Heart right ventricle (tissue), 16 donors: Measurements from ENCODE around the gene DENND6A. TPM values are rescaled to one million over a fixed set of nuclear protein-coding genes. Genes with fewer than 3 reads are reported as not detected.

Experiments used
- ATAC-seq, 8 donors: fragments of 200-7000 bp; cut with Tn5 transposase; one replicate each; pipeline ENCODE4 v1.9.1; 2020; ENCODE audit warnings: mild to moderate bottlenecking in 8 of 8, moderate library complexity in 8 of 8, moderate number of reproducible peaks in 1 of 8
- DNase-seq, 2 donors: peaks; one replicate each; pipeline ENCODE4 v3.0.0-alpha.2; 2020
- H3K27ac ChIP-seq, 10 donors: fragments of 200-600 bp; sonication (generic) in 2 of 10; one replicate each; pipeline versions ENCODE4 v1.5.0 to v1.8.0; 2020 to 2022; ENCODE audit warnings: mild to moderate bottlenecking in 3 of 10
- H3K27me3 ChIP-seq, 7 donors: fragments of 200-600 bp; one replicate each; pipeline ENCODE4 v1.8.0; 2021 to 2022; ENCODE audit warnings: mild to moderate bottlenecking in 2 of 7
- H3K36me3 ChIP-seq, 9 donors: fragments of 200-600 bp; sonication (generic) in 1 of 9; one replicate each; pipeline versions ENCODE4 v1.5.0 to v1.8.0; 2020 to 2022; ENCODE audit warnings: mild to moderate bottlenecking in 2 of 9
- H3K4me1 ChIP-seq, 9 donors: fragments of 200-600 bp; sonication (generic) in 1 of 9; one replicate each; pipeline versions ENCODE4 v1.5.0 to v1.8.0; 2020 to 2022; ENCODE audit warnings: mild to moderate bottlenecking in 4 of 9
- H3K4me3 ChIP-seq, 10 donors: fragments of 200-600 bp; sonication (generic) in 2 of 10; one replicate each; pipeline versions ENCODE4 v1.5.0 to v1.8.0; 2020 to 2022; ENCODE audit warnings: mild to moderate bottlenecking in 7 of 10, moderate library complexity in 2 of 10
- H3K9me3 ChIP-seq, 11 donors: fragments of 200-600 bp in 10 of 11; sonication (generic) in 2 of 11; one replicate each; pipeline versions ENCODE4 v1.5.0 to v1.8.0; 2013 to 2022; ENCODE audit warnings: mild to moderate bottlenecking in 2 of 11, control low read depth in 1 of 11, moderate library complexity in 1 of 11
- WGBS, 2 donors: extraction: QIAGEN DNeasy Blood & Tissue Kit; methylation state at CpG; one replicate each; pipeline ENCODE4 v1.1.7; 2013; ENCODE audit warnings: inconsistent platforms in 1 of 2; 5-methylcytosine and 5-hydroxymethylcytosine counted together
- intact Hi-C, 10 donors: fragments of 100-400 bp; cut with DNase I; formaldehyde crosslinking; loops; one replicate each; pipeline versions ENCODE4 v1.11.1 to v1.14.2; 2022
- polyA plus RNA-seq, 2 donors: library from polyadenylated mRNA; stranded (reverse); fragments of 200-250 nt; gene quantifications; one replicate each; pipeline ENCODE4 v1.2.3, GENCODE V29; 2013
- total RNA-seq, 10 donors: library from RNA; stranded (reverse); fragmentation: NEBNext Ultra II Directional in 3 of 10; extraction: Animal tissue kit (Norgen Biotek cat#: 25700) in 3 of 10; gene quantifications; one replicate each; pipeline versions ENCODE4 v1.2.1 to v1.2.4, GENCODE V29; 2021 to 2023
- TF ChIP-seq, protein P1 (sequence below), 9 donors: fragments of 200-600 bp; sonication (generic) in 2 of 9; IDR thresholded peaks; one replicate each; pipeline versions ENCODE4 v1.5.0 to v1.8.0; 2021 to 2022; ENCODE audit warnings: antibody characterized with exemption in 9 of 9, mild to moderate bottlenecking in 5 of 9, moderate library complexity in 1 of 9
- donor health status: Arrhythmogenic right ventricular cardiomyopathy.
- donor health status: ischemic (EF 13 %, LVEDD 7.1; RV severe dilation, severe dysfunction).
- donor health status: healthy with polysubstance abuse.
- donor health status: DM: no; HTN: yes; CAD: no.
- donor health status: DM: no; HTN: no; CAD: no.
- donor health status: ischemic (EF 25% LVEDD 6.9; RV normal size, moderate dysfunction).
- donor health status: ischemic (EF 25% LVEDD 5.7; RV mildly dilated, moderate dysfunction).
- donor health status: healthy.
- donor health status: DM: yes; HTN: yes; CAD: no.
- donor health status: Ischemic cardiomyopathy.
- donor health status: ischemic (EF 35%, LVEDD 5.7; RV mildly dilated, moderate dysfunction).
- donor health status: nonischemic (EF 11% LVEDD 7.7; RV severe dilation, severe dysfunction).
- donor health status: DM: yes; HTN: yes; CAD: no.
- donor health status: PGD.
- donor health status: ischemic (EF 29% LVEDD 5.4; RV normal size, mild dysfunction).
- donor health status: nonischemic (EF 23%, LVEDD 6.1; RV moderate dilation, normal function).

Gene DENND6A
- total and polyA plus RNA-seq, 12 donors = 4.3 to 28.9 (median 18.8) TPM

DNA sequence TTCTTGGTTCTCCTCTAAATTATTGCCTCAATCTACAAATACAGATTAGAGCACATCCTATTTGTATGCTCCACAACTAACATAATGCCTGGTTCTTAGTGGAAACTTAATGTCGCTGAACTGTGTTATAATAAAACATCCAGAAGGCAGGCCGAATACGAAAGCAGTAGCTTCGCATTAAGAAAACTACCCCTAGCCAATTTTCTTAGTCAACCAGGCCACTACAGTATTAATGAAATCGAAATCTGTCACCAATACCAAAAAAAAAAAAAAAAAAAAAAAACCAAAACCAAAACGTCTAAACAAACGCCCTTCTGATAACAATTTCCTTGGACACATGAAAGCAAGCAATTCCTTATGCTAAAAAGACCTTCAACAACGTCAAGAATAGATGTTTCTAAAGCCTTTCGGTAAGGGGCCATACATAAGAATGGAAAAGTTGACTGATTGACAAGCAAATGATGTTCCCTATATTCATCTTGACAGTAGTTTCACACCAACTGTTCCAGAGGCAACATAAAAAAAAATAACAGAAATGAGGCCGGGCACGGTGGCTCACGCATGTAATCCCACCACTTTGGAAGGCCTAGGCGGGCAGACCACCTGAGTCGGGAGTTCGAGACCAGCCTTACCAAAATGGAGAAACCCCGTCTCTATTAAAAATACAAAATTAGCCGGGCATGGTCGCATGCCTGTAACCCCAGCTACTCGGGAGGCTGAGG, 1.3 kb downstream of the DENND6A start:
- intact Hi-C loops = loop anchor here in 7 of 10 donors (2.0 to 10.0 kb wide), 4 partner anchors 63 to 66 kb away; partner anchors contain the start of gene SLMAP (in 6 of the 7)

DNA sequence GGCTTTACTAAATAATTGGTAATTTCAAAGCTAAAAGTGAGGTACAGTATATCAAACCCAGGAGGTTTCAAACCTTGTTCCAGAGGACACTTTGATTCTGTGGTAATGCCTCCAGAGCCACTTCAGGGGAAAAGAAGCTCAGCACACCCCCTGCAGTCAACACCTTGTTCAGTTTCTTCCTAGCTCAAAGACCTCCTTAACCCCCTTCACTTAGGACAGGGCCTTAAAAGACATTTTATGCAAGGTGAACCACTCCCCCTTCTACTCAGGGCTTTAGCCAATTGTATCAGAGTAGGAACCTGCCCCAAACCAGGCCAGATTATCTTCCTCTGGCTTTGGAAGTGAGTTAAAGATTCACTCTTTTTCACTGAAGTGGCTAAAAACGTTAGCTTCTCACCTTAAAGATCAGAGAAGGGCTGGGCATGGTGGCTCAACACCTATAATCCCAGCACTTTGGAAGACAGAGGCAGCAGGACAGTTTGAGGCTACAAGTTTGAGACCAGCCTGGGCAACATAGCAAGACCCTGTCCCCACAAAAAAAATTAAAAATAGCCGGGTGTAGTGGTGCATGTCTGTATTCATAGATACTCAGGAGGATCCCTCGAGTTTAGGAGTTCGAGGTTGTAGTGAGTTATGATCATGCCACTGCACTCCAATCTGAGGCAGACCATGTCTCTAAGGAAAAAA, 3.4 kb downstream of the DENND6A start:
- no peak for ATAC-seq
- Histone ChIP-seq H3K4me3 (no peak overlapping the region), H3K36me3 (peaks cover 0 to 13% (median 0%) of the 10 kb centered on the region in 9 donors), H3K27me3 (no peaks in the 10 kb centered on the region), H3K4me1 (peaks cover 2 to 66% (median 49%) of the 10 kb centered on the region in 9 donors), H3K9me3 (no peaks in the 10 kb centered on the region), H3K27ac (no peak overlapping the region)
- intact Hi-C loops = loop anchor here in 4 of 10 donors (5.0 to 10.0 kb wide), 2 partner anchors 65 to 68 kb away; partner anchors contain the start of gene SLMAP (in 4 of the 4)
- TF ChIP-seq, protein P1, sequence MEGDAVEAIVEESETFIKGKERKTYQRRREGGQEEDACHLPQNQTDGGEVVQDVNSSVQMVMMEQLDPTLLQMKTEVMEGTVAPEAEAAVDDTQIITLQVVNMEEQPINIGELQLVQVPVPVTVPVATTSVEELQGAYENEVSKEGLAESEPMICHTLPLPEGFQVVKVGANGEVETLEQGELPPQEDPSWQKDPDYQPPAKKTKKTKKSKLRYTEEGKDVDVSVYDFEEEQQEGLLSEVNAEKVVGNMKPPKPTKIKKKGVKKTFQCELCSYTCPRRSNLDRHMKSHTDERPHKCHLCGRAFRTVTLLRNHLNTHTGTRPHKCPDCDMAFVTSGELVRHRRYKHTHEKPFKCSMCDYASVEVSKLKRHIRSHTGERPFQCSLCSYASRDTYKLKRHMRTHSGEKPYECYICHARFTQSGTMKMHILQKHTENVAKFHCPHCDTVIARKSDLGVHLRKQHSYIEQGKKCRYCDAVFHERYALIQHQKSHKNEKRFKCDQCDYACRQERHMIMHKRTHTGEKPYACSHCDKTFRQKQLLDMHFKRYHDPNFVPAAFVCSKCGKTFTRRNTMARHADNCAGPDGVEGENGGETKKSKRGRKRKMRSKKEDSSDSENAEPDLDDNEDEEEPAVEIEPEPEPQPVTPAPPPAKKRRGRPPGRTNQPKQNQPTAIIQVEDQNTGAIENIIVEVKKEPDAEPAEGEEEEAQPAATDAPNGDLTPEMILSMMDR (IDR thresholded peaks at IDR 0.05) = no peak
- 76 to 84% methylated on average over 4 of the region's 4 CpGs for WGBS, 2 donors
- DNase-seq = no peak

More for the DNA sequence above, 1.3 kb downstream of the DENND6A start:
- Histone ChIP-seq H3K27ac (peak overlapping the region; percentile 97 to 100 (median 99)), H3K27me3 (no peaks in the 10 kb centered on the region), H3K4me1 (peaks cover 2 to 57% (median 46%) of the 10 kb centered on the region in 9 donors), H3K4me3 (peak overlapping the region; percentile 70 to 100 (median 92)), H3K36me3 (peaks cover 0 to 13% (median 0%) of the 10 kb centered on the region in 9 donors), H3K9me3 (no peaks in the 10 kb centered on the region)
- ATAC-seq (no peak), DNase-seq (no peak)
- WGBS, 2 donors = 9 to 19% methylated on average over 19 of the region's 19 CpGs
- TF ChIP-seq, protein P1 (IDR thresholded peaks at IDR 0.05) = no peak

DNA sequence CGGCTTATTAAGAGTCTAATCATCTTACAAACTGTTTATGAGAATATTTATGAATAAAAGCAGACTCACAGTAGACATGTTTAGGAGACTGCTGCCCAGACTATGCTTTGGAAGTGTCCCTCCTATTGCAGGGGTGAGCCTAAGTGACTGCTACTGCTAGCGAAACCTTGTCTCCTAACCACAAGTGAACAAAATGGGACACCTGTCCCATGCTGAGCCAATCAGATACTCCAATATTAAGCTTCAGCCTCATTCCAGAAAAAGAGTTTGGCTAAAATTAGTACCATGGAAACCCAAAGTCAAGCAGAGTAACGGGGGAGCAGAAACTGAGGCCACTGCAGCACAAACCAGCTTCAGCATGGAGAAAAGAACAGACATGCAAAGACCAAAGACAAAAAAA, 4.6 kb downstream of the DENND6A start:
- H3K9me3 ChIP-seq = no peaks in the 10 kb centered on the region
- no peak overlapping the region for H3K4me3 ChIP-seq
- ATAC-seq = no peak
- TF ChIP-seq, protein P1 (IDR thresholded peaks at IDR 0.05) = no peak
- H3K27ac ChIP-seq = peak overlapping the region in 2 of 10 donors; percentile 2 to 11
- WGBS, 2 donors = 76 to 80% methylated on average over 3 of the region's 3 CpGs
- peaks cover 2 to 71% (median 55%) of the 10 kb centered on the region in 9 donors for H3K4me1 ChIP-seq
- no peak for DNase-seq
- peaks cover 0 to 24% (median 0%) of the 10 kb centered on the region in 9 donors for H3K36me3 ChIP-seq
- H3K27me3 ChIP-seq = no peaks in the 10 kb centered on the region
- intact Hi-C loops = no loop called here

DNA sequence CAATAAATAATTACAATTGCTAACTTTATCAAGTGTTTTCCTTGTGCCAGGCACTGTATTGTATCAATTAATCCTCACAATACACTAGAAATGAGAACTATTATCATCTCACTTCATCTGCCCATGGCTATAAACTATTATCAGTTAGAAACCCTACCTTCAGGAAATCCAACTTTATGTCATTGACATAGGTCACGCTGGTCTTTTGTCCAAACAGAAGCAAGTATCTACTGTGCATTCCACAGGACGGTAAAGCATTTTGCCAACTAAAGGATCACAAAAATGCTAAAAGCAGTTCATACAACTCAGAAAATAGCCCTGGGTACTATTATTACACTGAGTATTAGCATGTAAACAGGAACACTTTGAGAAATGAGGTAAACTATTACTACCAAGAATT, 9.6 kb downstream of the DENND6A start:
- TF ChIP-seq, protein P1 (IDR thresholded peaks at IDR 0.05) = no peak
- no peak overlapping the region for H3K4me3 ChIP-seq
- WGBS, 2 donors = 65 to 70% methylated on average over 2 of the region's 2 CpGs
- peaks cover 0 to 68% (median 31%) of the 10 kb centered on the region in 9 donors for H3K4me1 ChIP-seq
- H3K9me3 ChIP-seq = no peaks in the 10 kb centered on the region
- peaks cover 0 to 54% (median 0%) of the 10 kb centered on the region in 9 donors for H3K36me3 ChIP-seq
- DNase-seq (no peak), ATAC-seq (no peak)
- H3K27me3 ChIP-seq = no peaks in the 10 kb centered on the region
- no peak overlapping the region for H3K27ac ChIP-seq
- intact Hi-C loops = no loop called here
